Peyer's patch (tissue), 4 donors: ENCODE results near the gene PAX1.

Source experiments
- POLR2A ChIP-seq, 2 donors: fragments of 450-650 bp; IDR thresholded peaks; one replicate each; pipeline ENCODE4 v1.5.1; 2017; ENCODE audit warnings: antibody characterized with exemption in 2 of 2, mild to moderate bottlenecking in 2 of 2, moderate library complexity in 2 of 2
- TF ChIP-seq, protein P1 (sequence below), 6 experiments: fragments of 450-650 bp in 4 of 6; fragments of 200-600 bp in 2 of 6; sonication (generic) in 1 of 6; IDR thresholded peaks; one replicate each; pipeline ENCODE4 v1.5.1; 2017 to 2019; ENCODE audit warnings: antibody characterized with exemption in 6 of 6, mild to moderate bottlenecking in 3 of 6, moderate library complexity in 1 of 6

GRCh38 chr20:21714297-21715192 lies 9.1 kb downstream of the PAX1 start:
- TF ChIP-seq, protein P1, sequence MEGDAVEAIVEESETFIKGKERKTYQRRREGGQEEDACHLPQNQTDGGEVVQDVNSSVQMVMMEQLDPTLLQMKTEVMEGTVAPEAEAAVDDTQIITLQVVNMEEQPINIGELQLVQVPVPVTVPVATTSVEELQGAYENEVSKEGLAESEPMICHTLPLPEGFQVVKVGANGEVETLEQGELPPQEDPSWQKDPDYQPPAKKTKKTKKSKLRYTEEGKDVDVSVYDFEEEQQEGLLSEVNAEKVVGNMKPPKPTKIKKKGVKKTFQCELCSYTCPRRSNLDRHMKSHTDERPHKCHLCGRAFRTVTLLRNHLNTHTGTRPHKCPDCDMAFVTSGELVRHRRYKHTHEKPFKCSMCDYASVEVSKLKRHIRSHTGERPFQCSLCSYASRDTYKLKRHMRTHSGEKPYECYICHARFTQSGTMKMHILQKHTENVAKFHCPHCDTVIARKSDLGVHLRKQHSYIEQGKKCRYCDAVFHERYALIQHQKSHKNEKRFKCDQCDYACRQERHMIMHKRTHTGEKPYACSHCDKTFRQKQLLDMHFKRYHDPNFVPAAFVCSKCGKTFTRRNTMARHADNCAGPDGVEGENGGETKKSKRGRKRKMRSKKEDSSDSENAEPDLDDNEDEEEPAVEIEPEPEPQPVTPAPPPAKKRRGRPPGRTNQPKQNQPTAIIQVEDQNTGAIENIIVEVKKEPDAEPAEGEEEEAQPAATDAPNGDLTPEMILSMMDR (IDR thresholded peaks at IDR 0.05): no peak
- no peak for TF ChIP-seq POLR2A (IDR thresholded peaks at IDR 0.05)
